Kidney epithelial cell (primary cell): ENCODE measurements around the gene C16orf89. TPM values are rescaled to one million over a fixed set of nuclear protein-coding genes. Genes with fewer than 3 reads are reported as not detected.

Experiments
- DNase-seq: peaks from one replicate; pipeline ENCODE4 v3.0.0-alpha.2; 2010; ENCODE audit warnings: low read depth
- H3K27me3 ChIP-seq: 2 replicates; pipeline ENCODE4 v1.6.0; 2011; ENCODE audit warnings: low read length; ENCODE audit not compliant: control insufficient read depth, insufficient read depth
- H3K36me3 ChIP-seq: 2 replicates; pipeline ENCODE4 v1.5.1; 2011; ENCODE audit warnings: low read length; ENCODE audit not compliant: control insufficient read depth, insufficient read depth
- H3K4me3 ChIP-seq: 2 replicates; pipeline ENCODE4 v1.5.1; 2011; ENCODE audit warnings: low read depth, mild to moderate bottlenecking, control low read depth, low read length
- total RNA-seq: library from RNA; depleted of rRNA; stranded (reverse); fragments of >200 nt; gene quantifications from 2 replicates; pipeline ENCODE4 v1.2.3, GENCODE V29; 2015
- TF ChIP-seq, protein P1 (sequence below): IDR thresholded peaks from 2 replicates; pipeline ENCODE4 v1.5.1; 2011; ENCODE audit warnings: mild to moderate bottlenecking, moderate library complexity, low read length, control low read depth, inconsistent platforms; ENCODE audit not compliant: insufficient read depth, poor library complexity, severe bottlenecking

C16orf89 gene
- total RNA-seq, 1 donor from 2014 or later, result 1.0 TPM

DNA sequence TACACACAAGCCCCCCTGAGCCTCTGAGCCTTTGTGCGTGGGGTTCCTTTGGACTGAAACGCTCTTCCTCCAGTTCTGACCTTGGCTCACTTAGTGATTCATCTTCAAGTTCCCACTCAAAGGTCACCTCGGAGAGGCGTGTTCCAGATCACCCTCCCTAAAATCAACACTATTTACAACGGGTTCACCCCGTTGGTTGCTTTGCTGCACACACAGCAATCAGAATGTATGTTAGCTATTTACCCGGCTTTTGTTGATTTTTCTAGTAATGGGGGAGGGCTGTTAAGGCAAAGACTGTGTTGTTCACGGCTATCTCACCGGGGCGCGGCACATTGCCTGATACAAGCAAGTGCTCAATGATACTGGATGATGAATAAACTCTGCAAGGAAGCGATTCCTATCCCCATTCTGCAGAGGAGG, 33.0 kb downstream of the C16orf89 start:
- Histone ChIP-seq H3K27me3 (peaks cover 4% of the 10 kb centered on the region), H3K36me3 (no peaks in the 10 kb centered on the region), H3K4me3 (peak overlapping the region; percentile 84)
- TF ChIP-seq, protein P1, sequence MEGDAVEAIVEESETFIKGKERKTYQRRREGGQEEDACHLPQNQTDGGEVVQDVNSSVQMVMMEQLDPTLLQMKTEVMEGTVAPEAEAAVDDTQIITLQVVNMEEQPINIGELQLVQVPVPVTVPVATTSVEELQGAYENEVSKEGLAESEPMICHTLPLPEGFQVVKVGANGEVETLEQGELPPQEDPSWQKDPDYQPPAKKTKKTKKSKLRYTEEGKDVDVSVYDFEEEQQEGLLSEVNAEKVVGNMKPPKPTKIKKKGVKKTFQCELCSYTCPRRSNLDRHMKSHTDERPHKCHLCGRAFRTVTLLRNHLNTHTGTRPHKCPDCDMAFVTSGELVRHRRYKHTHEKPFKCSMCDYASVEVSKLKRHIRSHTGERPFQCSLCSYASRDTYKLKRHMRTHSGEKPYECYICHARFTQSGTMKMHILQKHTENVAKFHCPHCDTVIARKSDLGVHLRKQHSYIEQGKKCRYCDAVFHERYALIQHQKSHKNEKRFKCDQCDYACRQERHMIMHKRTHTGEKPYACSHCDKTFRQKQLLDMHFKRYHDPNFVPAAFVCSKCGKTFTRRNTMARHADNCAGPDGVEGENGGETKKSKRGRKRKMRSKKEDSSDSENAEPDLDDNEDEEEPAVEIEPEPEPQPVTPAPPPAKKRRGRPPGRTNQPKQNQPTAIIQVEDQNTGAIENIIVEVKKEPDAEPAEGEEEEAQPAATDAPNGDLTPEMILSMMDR, result no peak
- no peak for DNase-seq

DNA sequence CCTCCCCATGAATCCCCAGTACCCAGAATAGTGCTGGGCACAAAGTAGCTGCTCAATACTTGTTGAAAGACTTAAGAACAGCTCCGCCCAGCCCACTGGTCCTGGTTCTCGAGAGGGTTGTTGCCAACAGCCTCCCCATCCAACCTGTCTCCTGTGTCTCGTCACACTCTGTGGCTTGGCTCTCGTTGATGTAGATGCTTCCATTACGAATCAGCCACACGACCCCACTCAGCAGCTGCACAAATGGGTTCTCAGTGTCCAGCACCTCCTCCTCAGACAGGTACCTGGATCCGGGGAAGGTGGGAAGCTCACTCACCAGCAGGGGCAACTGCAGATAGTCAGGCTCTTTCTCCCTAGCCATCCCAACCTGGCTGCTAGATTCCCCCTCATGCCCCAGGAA, 34.2 kb downstream of the C16orf89 start:
- H3K36me3 ChIP-seq, result no peaks in the 10 kb centered on the region
- no peak for DNase-seq
- H3K27me3 ChIP-seq, result peaks cover 2% of the 10 kb centered on the region
- TF ChIP-seq, protein P1, result no peak
- H3K4me3 ChIP-seq, result no peak overlapping the region

DNA sequence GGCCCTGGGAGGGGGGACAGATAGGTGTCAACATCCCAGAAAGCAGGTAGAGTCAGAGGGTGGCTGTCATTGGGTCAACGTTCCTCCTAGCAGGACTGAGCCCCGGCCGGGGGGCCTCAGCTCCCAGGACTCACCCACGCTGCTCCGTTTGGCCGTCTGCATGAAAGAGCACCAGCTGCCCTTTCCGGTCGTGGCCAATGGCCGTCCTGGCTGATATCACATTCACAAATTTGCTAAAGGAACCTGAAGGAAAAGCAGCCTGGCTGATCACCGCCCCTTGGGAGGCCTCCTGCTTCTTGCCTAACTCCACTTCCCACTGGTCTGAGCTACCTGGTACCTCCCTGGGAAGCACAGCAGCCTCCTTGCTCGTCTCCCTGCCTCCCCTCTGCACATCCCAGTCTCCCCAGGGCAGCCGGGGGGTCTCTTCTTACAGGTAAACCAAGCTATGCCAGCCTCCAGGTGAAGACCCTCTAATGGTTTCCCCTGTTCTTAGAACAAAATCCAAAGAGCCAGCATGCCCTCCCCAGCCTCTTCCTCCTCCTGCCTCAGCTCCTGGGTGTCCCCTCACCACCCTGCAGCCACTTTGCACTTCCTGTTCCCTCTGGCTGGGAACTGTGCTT, 35.4 kb downstream of the C16orf89 start:
- no peak overlapping the region for H3K4me3 ChIP-seq
- TF ChIP-seq, protein P1, result no peak
- no peaks in the 10 kb centered on the region for H3K36me3 ChIP-seq
- no peak for DNase-seq
- no peaks in the 10 kb centered on the region for H3K27me3 ChIP-seq

DNA sequence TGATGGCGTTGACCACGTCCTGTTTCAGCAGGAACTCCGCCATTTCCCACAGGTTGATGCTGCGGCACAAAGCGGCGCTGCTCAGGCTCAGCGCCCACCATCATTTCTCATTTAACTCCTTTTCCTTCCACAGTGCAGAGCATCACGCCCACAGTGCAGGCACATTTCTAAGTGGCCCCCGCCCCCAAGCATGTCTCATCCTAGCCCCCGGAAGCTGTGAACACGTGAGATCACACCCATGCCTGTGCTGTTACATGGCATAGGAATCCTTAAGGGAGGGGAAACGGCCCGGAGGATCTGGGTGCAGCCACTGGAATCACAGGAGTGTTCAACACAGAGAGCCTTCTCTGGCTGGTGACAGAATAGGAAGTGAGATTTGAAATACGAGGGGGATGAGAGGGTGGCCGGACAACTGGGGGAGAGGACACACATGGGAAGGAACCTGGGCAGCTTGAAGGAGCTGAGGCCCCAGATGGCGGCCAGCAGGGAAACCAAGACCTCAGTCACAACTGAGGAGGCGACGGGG, 36.7 kb downstream of the C16orf89 start:
- DNase-seq, result no peak

DNA sequence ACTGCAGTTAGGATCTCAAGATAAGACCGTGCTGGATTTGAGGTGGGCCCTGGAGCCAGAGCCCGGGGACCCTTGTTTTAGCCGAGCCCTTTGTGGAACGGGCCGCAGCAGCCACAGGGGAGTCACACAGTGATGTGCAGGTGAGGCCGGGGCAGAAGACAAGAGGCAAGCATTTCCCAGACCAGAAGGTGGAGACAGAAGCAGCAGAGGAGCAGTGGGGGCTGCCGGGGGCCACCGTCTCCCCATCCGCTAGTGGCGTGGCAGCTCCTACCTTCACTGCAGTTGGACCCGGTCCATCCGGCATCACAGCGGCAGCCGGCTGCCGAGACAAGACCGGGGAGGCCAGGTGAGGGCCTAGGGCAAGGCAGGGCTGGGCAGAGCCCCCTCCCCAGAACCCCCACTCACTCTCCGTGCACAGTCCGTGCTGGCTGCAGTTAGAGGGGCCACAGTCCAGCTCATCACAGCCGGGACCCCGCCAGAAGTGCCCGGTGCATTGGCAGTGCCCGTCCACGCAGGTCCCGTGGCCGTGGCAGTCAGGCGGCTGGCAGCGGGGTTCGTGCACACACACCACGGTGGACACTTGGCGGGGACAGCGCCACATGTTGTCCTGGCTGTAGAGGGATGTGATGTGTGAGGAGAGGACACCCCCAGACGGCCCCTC, 38.1 kb downstream of the C16orf89 start:
- no peaks in the 10 kb centered on the region for H3K27me3 ChIP-seq
- TF ChIP-seq, protein P1, result no peak
- H3K4me3 ChIP-seq, result no peak overlapping the region
- H3K36me3 ChIP-seq, result no peaks in the 10 kb centered on the region
- DNase-seq, result no peak

More for the DNA sequence above, 36.7 kb downstream of the C16orf89 start:
- no peaks in the 10 kb centered on the region for H3K36me3 ChIP-seq
- H3K4me3 ChIP-seq, result no peak overlapping the region
- H3K27me3 ChIP-seq, result no peaks in the 10 kb centered on the region
- TF ChIP-seq, protein P1, result no peak
